ENCODE measurements around the gene SMIM27.

GRCh38 chr9:32571969-32572899 is 20.1 kb downstream of the SMIM27 start:
- TF ChIP-seq ZNF274 (IDR thresholded peaks at IDR 0.05; ENCODE audit: low read depth, low read length) (no peak), YY1 (IDR thresholded peaks at IDR 0.05; ENCODE audit: insufficient read depth, insufficient read length) (no peak), SUZ12 (IDR thresholded peaks at IDR 0.05; ENCODE audit: extremely low read depth, insufficient read depth, insufficient read length) (no peak)
